Mesendoderm (in vitro differentiated cells): ENCODE results near the gene NDST3.
A peak's percentile ranks its signal among the peaks of the same experiment; 100 is the strongest.

Experiments
- DNase-seq: peaks from one replicate; pipeline ENCODE4 v3.0.0; 2013
- H2AK5ac ChIP-seq: 2 replicates; pipeline ENCODE4 v1.6.1; 2013; ENCODE audit warnings: low read length, inconsistent platforms
- H2BK120ac ChIP-seq: 2 replicates; pipeline ENCODE4 v1.6.1; 2013; ENCODE audit warnings: low read depth, mild to moderate bottlenecking, low read length, moderate library complexity, mixed read lengths
- H2BK15ac ChIP-seq: replicated peaks from 2 replicates; pipeline ENCODE4 v1.6.1; 2013; ENCODE audit warnings: low read depth, mild to moderate bottlenecking, moderate library complexity
- H2BK5ac ChIP-seq: 2 replicates; pipeline ENCODE4 v1.6.1; 2013; ENCODE audit warnings: low read length, inconsistent platforms
- H3K18ac ChIP-seq: 2 replicates; pipeline ENCODE4 v1.6.1; 2013; ENCODE audit warnings: mild to moderate bottlenecking, low read length, mixed read lengths
- H3K23ac ChIP-seq: one replicate; pipeline ENCODE4 v1.6.1; 2013; ENCODE audit warnings: low read length
- H3K27ac ChIP-seq: 2 replicates; pipeline ENCODE4 v1.5.1; 2013; ENCODE audit warnings: low read depth, mild to moderate bottlenecking, inconsistent platforms, low read length, moderate library complexity
- H3K27me3 ChIP-seq: 2 replicates; pipeline ENCODE4 v1.6.1; 2013; ENCODE audit warnings: low read length, control low read depth, mild to moderate bottlenecking, inconsistent platforms; ENCODE audit not compliant: insufficient read depth, poor library complexity
- H3K36me3 ChIP-seq: 2 replicates; pipeline ENCODE4 v1.6.1; 2013; ENCODE audit warnings: low read length, inconsistent platforms; ENCODE audit not compliant: control insufficient read depth, insufficient read depth
- H3K4ac ChIP-seq: one replicate; pipeline ENCODE4 v1.6.1; 2013; ENCODE audit warnings: low read depth, mild to moderate bottlenecking, low read length, moderate library complexity
- H3K4me1 ChIP-seq: 2 replicates; pipeline ENCODE4 v1.6.1; 2013; ENCODE audit warnings: low read depth, low read length, inconsistent platforms; ENCODE audit not compliant: control insufficient read depth
- H3K4me2 ChIP-seq: 2 replicates; pipeline ENCODE4 v1.6.1; 2013; ENCODE audit warnings: low read length
- H3K4me3 ChIP-seq: 2 replicates; pipeline ENCODE4 v1.5.1; 2013; ENCODE audit warnings: mild to moderate bottlenecking, low read length
- H3K56ac ChIP-seq: one replicate; pipeline ENCODE4 v1.6.1; 2013; ENCODE audit warnings: low read length
- H3K79me1 ChIP-seq: 2 replicates; pipeline ENCODE4 v1.6.1; 2013; ENCODE audit warnings: low read length, inconsistent platforms
- H3K79me2 ChIP-seq: 2 replicates; pipeline ENCODE4 v1.6.1; 2013; ENCODE audit warnings: mild to moderate bottlenecking, low read length; ENCODE audit not compliant: control insufficient read depth, insufficient read depth
- H3K9ac ChIP-seq: 2 replicates; pipeline ENCODE4 v1.6.1; 2013; ENCODE audit warnings: low read length, inconsistent platforms
- H4K5ac ChIP-seq: one replicate; pipeline ENCODE4 v1.6.1; 2013; ENCODE audit warnings: low read length
- H4K8ac ChIP-seq: one replicate; pipeline ENCODE4 v1.6.1; 2013; ENCODE audit warnings: low read depth, mild to moderate bottlenecking, control low read depth, low read length, moderate library complexity
- WGBS: extraction: QIAGEN DNeasy Blood & Tissue Kit; methylation state at CpG from one replicate; pipeline ENCODE4 v1.1.7; 2013; ENCODE audit warnings: low lambda C conversion rate, missing lambda C conversion rate; ENCODE audit not compliant: insufficient coverage; ENCODE audit errors: extremely low coverage; 5-methylcytosine and 5-hydroxymethylcytosine counted together

NDST3 gene

DNA sequence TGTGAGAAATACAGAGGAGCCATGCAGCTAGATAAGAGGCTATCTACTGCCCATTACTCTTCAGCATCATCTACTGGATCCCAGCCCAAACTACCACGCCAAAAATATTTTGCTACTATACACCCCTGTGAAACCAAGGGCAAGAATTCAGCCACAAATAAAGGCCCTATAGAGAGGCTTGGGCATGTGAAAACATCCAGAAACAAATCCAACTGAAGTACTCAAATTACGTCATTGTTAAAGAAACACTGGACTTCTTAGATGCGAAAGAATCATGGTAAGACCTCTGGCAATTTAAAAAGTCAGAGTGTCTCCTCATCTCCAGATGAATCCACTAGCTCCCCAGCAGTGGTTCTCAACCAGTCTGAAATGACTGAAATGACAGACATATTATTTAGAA is 12.8 kb downstream of the NDST3 start:
- Histone ChIP-seq H2BK120ac (no peak overlapping the region), H3K9ac (no peak overlapping the region), H3K27ac (no peak overlapping the region), H3K4ac (no peak overlapping the region), H3K18ac (no peak overlapping the region), H2AK5ac (no peak overlapping the region), H3K4me2 (no peak overlapping the region), H3K23ac (no peak overlapping the region), H3K27me3 (no peaks in the 10 kb centered on the region), H3K36me3 (no peaks in the 10 kb centered on the region), H4K5ac (no peak overlapping the region), H4K8ac (no peak overlapping the region), H2BK5ac (no peak overlapping the region), H2BK15ac (no peak overlapping the region), H3K79me2 (no peaks in the 10 kb centered on the region), H3K4me1 (no peaks in the 10 kb centered on the region), H3K56ac (no peak overlapping the region), H3K4me3 (no peak overlapping the region), H3K79me1 (no peaks in the 10 kb centered on the region)
- no peak for DNase-seq
- no CpG with 5 or more reads among the region's 3 CpGs for WGBS

DNA sequence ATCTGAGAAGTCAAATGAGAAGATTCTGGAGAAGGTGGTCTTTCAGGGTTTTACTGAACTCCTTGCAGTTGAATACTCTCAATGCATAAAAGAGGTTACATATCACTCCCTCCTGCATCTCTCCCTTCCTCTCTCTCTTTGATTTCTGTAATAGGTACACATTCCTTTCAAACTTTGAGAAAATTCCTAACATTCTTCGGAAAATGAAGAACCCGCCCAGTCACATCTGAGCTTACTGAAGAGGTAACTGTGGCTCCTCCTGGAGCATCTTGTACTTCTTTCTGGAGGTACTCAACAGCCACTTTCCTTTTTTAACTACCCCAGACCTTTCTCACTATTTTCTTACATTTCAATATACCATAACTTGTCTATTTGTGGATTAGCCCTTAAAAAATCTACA is 24.7 kb downstream of the NDST3 start:
- no CpG with 5 or more reads among the region's 2 CpGs for WGBS
- H3K9ac ChIP-seq, result no peak overlapping the region
- no peak overlapping the region for H3K4me2 ChIP-seq
- H3K79me2 ChIP-seq, result no peaks in the 10 kb centered on the region
- no peaks in the 10 kb centered on the region for H3K4me1 ChIP-seq
- no peak overlapping the region for H3K4me3 ChIP-seq
- no peaks in the 10 kb centered on the region for H3K27me3 ChIP-seq
- no peaks in the 10 kb centered on the region for H3K36me3 ChIP-seq
- H3K4ac ChIP-seq, result no peak overlapping the region
- no peak overlapping the region for H2BK120ac ChIP-seq
- no peak overlapping the region for H4K5ac ChIP-seq
- no peak overlapping the region for H2BK5ac ChIP-seq
- no peak overlapping the region for H4K8ac ChIP-seq
- no peak overlapping the region for H3K56ac ChIP-seq
- no peak overlapping the region for H3K27ac ChIP-seq
- no peak overlapping the region for H3K18ac ChIP-seq
- H2AK5ac ChIP-seq, result no peak overlapping the region
- no peak overlapping the region for H3K23ac ChIP-seq
- DNase-seq, result peak; percentile 79
- H2BK15ac ChIP-seq, result no peak overlapping the region
- H3K79me1 ChIP-seq, result no peaks in the 10 kb centered on the region

DNA sequence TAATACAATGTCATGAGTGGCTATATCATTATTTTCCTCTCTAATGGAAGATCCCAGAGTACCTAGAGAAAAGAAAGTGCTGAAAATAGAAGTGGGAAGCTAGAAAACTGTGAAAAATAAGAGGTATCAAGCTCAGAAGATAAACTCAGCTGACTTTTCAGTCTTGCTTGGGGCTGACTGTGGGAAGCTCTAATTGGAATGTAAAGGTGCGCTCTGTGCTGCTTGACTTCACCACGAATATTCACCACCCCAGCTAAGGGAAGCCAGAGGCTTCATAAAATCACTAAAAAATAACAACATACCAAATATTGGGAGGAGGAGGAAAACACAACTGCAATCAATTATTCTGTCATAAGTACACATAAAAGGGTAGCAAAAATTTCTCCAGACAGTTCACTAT is 25.1 kb downstream of the NDST3 start:
- Histone ChIP-seq H2BK120ac (no peak overlapping the region), H3K56ac (no peak overlapping the region), H2AK5ac (no peak overlapping the region), H3K23ac (no peak overlapping the region), H3K4me1 (no peaks in the 10 kb centered on the region), H3K79me1 (no peaks in the 10 kb centered on the region), H3K18ac (no peak overlapping the region), H3K4ac (no peak overlapping the region), H3K9ac (no peak overlapping the region), H3K4me3 (no peak overlapping the region), H2BK15ac (no peak overlapping the region), H2BK5ac (no peak overlapping the region), H4K5ac (no peak overlapping the region), H3K79me2 (no peaks in the 10 kb centered on the region), H3K27me3 (no peaks in the 10 kb centered on the region), H3K4me2 (no peak overlapping the region), H4K8ac (no peak overlapping the region), H3K27ac (no peak overlapping the region), H3K36me3 (no peaks in the 10 kb centered on the region)
- peak; percentile 27 for DNase-seq
- WGBS, result no CpG with 5 or more reads among the region's 2 CpGs

DNA sequence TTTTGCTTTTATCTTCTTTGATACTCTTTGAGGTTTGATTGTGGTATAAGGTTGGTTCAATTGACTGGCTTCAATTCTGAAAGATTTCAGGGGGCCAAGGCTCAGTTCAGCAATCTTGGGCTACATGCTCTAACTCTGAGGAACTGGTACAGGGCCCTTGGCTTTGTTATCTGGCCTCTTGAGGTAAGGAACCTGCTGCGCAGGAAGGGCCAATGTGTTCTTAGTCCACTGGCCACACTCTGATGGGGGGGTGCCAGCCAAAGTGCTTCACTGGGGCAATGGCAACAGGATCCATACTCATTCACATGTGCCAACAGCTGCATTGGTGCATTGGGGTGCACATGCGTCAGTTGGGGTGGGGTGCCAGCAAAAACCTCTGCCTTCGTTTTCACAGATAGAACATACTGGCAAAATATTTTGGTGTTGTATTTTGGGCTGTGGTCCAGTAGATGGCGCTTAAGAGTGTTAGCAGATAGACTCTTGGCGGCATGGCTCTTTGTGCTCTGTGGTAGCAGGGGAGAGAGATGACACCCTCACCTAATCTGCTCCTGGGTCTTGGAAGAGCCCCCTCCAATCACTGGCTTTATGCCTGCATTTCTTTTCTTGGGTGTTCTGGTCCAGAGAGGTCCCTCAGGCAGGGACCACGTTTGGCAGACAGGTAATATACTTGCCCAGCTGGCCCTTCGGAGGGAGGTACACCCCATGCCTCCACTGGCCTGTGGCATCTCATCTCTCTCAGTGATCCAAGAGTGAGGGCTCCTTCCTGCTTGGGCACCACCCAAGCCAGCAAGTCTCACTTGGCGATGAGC is 42.9 kb downstream of the NDST3 start:
- Histone ChIP-seq H3K27me3 (no peaks in the 10 kb centered on the region), H3K4me1 (no peaks in the 10 kb centered on the region), H3K36me3 (no peaks in the 10 kb centered on the region), H3K27ac (no peak overlapping the region), H2BK15ac (no peak overlapping the region), H2BK5ac (no peak overlapping the region), H3K79me1 (no peaks in the 10 kb centered on the region), H3K9ac (no peak overlapping the region), H3K79me2 (no peaks in the 10 kb centered on the region), H3K56ac (no peak overlapping the region), H3K4ac (peak overlapping the region; percentile 6), H3K4me3 (no peak overlapping the region), H2BK120ac (no peak overlapping the region), H3K18ac (no peak overlapping the region), H3K23ac (no peak overlapping the region), H4K5ac (no peak overlapping the region), H4K8ac (no peak overlapping the region), H3K4me2 (no peak overlapping the region), H2AK5ac (no peak overlapping the region)
- no CpG with 5 or more reads among the region's 8 CpGs for WGBS
- DNase-seq, result peak; percentile 76

DNA sequence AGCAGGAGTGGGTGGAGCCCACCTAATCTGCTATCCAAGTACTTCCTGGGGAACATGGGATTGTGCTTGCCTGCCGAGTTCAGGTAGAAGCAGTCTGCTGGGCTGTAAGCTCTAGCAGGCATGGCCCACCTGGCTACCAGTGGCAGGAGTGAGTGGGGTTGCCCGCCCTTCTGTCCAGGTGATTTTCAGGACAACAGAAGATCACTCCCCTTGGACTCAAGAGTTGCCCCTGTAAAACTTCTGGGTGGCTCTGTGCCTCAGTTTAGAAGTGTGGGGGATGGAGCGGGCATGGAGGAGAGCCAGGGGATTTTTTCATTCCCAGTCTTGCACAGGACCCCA is 43.5 kb downstream of the NDST3 start:
- Histone ChIP-seq H3K18ac (no peak overlapping the region), H4K8ac (no peak overlapping the region), H3K27ac (no peak overlapping the region), H3K9ac (no peak overlapping the region), H2BK120ac (no peak overlapping the region), H3K23ac (no peak overlapping the region), H2BK5ac (no peak overlapping the region), H3K4me1 (no peaks in the 10 kb centered on the region), H3K4ac (peak overlapping the region; percentile 6), H3K56ac (no peak overlapping the region), H3K4me2 (no peak overlapping the region), H2BK15ac (no peak overlapping the region), H3K27me3 (no peaks in the 10 kb centered on the region), H3K4me3 (no peak overlapping the region), H3K79me1 (no peaks in the 10 kb centered on the region), H3K36me3 (no peaks in the 10 kb centered on the region), H4K5ac (no peak overlapping the region), H3K79me2 (no peaks in the 10 kb centered on the region), H2AK5ac (no peak overlapping the region)
- no peak for DNase-seq
- WGBS, result no CpG with 5 or more reads among the region's 3 CpGs

DNA sequence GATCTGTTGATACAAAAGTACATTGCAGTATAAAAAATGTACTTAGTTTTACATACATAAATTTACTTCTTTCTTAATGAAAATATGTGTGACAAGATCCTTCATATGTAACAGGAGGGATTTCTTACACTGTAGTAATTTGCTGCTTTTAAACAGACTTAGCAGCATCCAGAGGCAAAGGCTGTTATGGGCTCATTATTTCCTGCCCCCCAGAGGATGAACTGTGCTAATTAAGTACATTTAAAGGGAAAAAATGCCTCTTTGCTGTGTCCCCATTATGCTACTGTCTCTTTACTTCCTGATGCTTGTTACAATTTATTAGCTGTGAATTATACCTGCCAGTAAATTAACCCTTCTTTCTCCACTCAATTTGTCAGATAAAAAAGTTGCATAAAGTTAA is 47.1 kb downstream of the NDST3 start:
- DNase-seq, result no peak
- no peak overlapping the region for H4K8ac ChIP-seq
- H3K18ac ChIP-seq, result no peak overlapping the region
- H3K9ac ChIP-seq, result no peak overlapping the region
- H3K4ac ChIP-seq, result no peak overlapping the region
- no peaks in the 10 kb centered on the region for H3K36me3 ChIP-seq
- H2BK5ac ChIP-seq, result no peak overlapping the region
- no peak overlapping the region for H3K27ac ChIP-seq
- H4K5ac ChIP-seq, result no peak overlapping the region
- no peak overlapping the region for H2BK15ac ChIP-seq
- H2BK120ac ChIP-seq, result no peak overlapping the region
- H3K23ac ChIP-seq, result no peak overlapping the region
- no peaks in the 10 kb centered on the region for H3K79me2 ChIP-seq
- H3K4me3 ChIP-seq, result no peak overlapping the region
- no peaks in the 10 kb centered on the region for H3K4me1 ChIP-seq
- no peak overlapping the region for H2AK5ac ChIP-seq
- H3K4me2 ChIP-seq, result no peak overlapping the region
- no peak overlapping the region for H3K56ac ChIP-seq
- H3K79me1 ChIP-seq, result no peaks in the 10 kb centered on the region
- H3K27me3 ChIP-seq, result no peaks in the 10 kb centered on the region
